CD4-positive, alpha-beta T cell treated with Interleukin-4 for 1 hour (primary cell): ENCODE data around the gene SS18L1.

ENCODE experiments used
- DNase-seq, 2 donors: peaks; one replicate each; pipeline ENCODE4 v3.0.0-alpha.2; 2020 to 2022

SS18L1 gene

DNA sequence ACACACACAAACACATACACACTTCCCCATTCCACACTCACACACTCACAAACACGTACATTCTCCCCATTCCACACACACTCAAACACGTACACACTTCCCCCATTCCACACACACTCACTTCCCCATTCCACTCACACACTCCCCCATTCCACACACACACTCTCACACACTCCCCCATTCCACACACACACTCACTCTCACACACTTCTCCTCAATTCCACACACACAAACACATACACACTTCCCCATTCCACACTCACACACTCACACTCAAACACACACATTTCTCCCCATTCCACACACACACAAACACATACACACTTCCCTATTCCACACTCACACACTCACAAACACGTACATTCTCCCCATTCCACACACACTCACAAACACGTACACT, 86.1 kb downstream of the SS18L1 start:
- DNase-seq = no peak

DNA sequence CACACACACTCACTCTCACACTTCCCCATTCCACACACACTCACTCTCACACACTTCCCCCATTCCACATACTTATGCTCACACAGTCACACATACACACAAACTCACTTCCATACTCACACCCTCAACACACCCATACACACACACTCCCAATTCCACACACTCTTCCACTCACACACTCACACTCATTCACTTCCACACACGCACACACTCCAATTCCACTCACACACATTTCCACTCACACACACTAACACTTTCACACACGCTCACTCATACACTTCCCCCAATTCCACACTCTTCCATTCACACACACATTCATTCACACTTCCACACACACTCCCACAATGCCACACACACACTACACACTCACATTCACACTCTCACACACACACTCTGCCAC, 86.7 kb downstream of the SS18L1 start:
- DNase-seq = no peak

DNA sequence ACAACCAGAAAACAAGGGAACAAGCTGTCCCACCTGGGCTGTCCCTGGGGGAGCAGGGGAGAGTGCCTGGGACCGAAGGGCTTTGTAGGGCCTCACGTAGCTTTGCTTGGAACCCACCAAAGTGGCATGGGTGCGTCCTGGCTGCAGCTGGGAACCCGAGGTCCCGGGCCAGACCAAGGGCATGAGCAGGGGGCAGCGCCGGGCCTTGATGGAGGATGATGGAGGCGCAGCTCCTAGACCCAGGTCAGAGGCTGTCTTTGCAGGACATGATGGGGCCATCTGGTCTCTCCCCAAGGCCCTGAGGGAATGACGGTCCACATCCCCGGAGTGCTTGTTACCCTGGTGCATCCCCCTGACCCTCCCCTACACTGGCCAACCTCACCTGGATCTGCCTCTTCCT, 87.1 kb downstream of the SS18L1 start:
- DNase-seq = no peak

DNA sequence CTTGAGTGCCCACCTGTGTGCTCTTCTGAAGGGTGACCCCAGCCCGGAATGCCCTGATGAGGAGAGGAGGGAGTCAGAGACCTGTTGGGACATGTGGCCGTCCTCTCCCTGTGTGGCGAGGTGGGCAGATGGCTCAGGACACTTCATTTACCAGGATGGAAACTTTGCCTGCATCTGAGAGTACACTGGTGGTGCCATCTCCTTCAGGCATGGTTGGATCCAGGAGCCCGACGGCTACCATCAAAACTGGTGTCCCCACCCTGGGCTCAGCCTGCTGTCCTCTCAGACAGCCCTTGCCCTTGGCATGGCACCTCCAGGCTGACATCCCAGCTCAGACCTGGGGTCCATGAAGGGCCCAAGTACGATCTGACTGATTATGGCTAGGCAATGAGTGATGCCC, 87.7 kb downstream of the SS18L1 start:
- DNase-seq = no peak
